Adipocyte (in vitro differentiated cells): ENCODE measurements around the gene CLPTM1L.
"Not testable (repeated sequence)": the region's sequence is repeated elsewhere in the genome, so short reads cannot be mapped to it uniquely, and the experiment has no call there.

Experiments used
- DNase-seq: peaks from one replicate; pipeline ENCODE4 v3.0.0-alpha.2; 2015; ENCODE audit warnings: low read depth
- H3K27me3 ChIP-seq: replicated peaks from 2 replicates; pipeline ENCODE4 v1.7.0; 2013; ENCODE audit warnings: mild to moderate bottlenecking, low read length, moderate library complexity; ENCODE audit not compliant: control insufficient read depth, insufficient read depth
- H3K36me3 ChIP-seq: 2 replicates; pipeline ENCODE4 v1.7.0; 2013; ENCODE audit warnings: low read length, mild to moderate bottlenecking, moderate library complexity; ENCODE audit not compliant: control insufficient read depth, insufficient read depth, severe bottlenecking
- H3K4me1 ChIP-seq: 2 replicates; pipeline ENCODE4 v1.7.0; 2013; ENCODE audit warnings: mild to moderate bottlenecking, low read length, moderate library complexity; ENCODE audit not compliant: control insufficient read depth, insufficient read depth
- H3K4me3 ChIP-seq: 2 replicates; pipeline ENCODE4 v1.7.0; 2013; ENCODE audit warnings: mild to moderate bottlenecking, low read length, moderate library complexity
- H3K9ac ChIP-seq: 2 replicates; pipeline ENCODE4 v1.7.0; 2013; ENCODE audit warnings: mild to moderate bottlenecking, low read length, moderate library complexity
- H3K9me3 ChIP-seq: 2 replicates; pipeline ENCODE4 v1.7.0; 2013; ENCODE audit warnings: mild to moderate bottlenecking, low read length, moderate library complexity; ENCODE audit not compliant: control insufficient read depth

The CLPTM1L gene

DNA sequence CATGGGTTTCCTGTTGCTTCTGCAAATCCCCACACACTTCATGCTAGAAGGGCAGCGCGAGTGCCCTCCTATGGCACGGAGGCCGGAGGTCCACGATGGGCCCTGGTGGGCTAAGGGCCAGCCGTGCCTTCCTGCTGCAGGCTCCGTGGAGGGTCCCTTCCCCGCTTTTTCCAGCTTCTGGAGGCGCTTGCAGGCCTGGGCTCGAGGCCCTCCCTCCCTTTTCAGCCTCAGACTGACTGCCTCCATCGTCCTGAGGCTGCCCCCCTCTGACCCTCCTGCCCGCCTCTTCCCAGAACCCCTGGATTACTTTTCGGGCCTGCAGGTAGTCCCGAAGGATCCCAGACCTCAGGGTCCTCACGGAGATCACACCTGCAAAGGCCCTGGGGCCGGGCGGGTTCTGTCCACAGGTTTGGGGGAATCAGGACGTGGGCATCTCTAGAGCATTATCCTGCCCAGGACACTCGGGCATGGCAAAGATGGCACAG, 46.8 kb downstream of the CLPTM1L start:
- H3K27me3 ChIP-seq, result peaks cover 57% of the 10 kb centered on the region
- no peaks in the 10 kb centered on the region for H3K4me1 ChIP-seq
- H3K9me3 ChIP-seq, result peaks cover 10% of the 10 kb centered on the region
- no peak overlapping the region for H3K9ac ChIP-seq
- no peaks in the 10 kb centered on the region for H3K36me3 ChIP-seq
- H3K4me3 ChIP-seq, result no peak overlapping the region
- DNase-seq, result no peak

DNA sequence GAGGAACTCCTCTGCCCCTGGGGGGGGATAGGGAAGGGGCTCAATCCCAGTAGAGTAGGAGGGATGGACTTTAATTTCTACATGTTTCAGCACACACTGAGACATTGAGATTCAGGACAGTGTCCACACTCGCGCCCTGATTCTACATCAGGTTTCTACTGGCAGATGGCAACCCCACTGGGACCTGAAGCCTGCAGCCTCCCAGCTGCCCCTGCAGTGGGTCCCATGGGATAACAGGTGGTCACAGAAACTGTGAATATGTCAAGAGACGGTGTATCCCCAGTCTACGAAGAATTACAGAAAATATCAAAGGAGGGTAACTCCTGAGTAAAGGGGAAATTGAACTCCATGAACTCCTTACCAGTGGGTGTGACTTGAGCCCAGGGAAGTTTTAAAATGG, 47.7 kb downstream of the CLPTM1L start:
- Histone ChIP-seq H3K4me1 (no peaks in the 10 kb centered on the region), H3K4me3 (no peak overlapping the region), H3K9me3 (peaks cover 1% of the 10 kb centered on the region), H3K36me3 (no peaks in the 10 kb centered on the region), H3K9ac (no peak overlapping the region), H3K27me3 (peaks cover 57% of the 10 kb centered on the region)
- no peak for DNase-seq

DNA sequence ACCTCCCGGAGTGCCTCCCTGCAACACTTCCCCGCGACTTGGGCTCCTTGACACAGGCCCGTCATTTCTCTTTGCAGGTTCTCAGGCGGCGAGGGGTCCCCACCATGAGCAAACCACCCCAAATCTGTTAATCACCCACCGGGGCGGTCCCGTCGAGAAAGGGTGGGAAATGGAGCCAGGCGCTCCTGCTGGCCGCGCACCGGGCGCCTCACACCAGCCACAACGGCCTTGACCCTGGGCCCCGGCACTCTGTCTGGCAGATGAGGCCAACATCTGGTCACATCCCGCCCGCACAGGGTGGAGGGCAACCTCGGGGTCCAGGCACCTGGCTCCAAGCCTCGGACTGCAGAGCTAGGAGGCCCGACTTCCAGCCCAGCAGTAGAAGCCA, 49.3 kb downstream of the CLPTM1L start:
- Histone ChIP-seq H3K4me1 (no peaks in the 10 kb centered on the region), H3K9me3 (no peaks in the 10 kb centered on the region), H3K4me3 (no peak overlapping the region), H3K27me3 (peaks cover 56% of the 10 kb centered on the region), H3K9ac (no peak overlapping the region), H3K36me3 (no peaks in the 10 kb centered on the region)
- no peak for DNase-seq

DNA sequence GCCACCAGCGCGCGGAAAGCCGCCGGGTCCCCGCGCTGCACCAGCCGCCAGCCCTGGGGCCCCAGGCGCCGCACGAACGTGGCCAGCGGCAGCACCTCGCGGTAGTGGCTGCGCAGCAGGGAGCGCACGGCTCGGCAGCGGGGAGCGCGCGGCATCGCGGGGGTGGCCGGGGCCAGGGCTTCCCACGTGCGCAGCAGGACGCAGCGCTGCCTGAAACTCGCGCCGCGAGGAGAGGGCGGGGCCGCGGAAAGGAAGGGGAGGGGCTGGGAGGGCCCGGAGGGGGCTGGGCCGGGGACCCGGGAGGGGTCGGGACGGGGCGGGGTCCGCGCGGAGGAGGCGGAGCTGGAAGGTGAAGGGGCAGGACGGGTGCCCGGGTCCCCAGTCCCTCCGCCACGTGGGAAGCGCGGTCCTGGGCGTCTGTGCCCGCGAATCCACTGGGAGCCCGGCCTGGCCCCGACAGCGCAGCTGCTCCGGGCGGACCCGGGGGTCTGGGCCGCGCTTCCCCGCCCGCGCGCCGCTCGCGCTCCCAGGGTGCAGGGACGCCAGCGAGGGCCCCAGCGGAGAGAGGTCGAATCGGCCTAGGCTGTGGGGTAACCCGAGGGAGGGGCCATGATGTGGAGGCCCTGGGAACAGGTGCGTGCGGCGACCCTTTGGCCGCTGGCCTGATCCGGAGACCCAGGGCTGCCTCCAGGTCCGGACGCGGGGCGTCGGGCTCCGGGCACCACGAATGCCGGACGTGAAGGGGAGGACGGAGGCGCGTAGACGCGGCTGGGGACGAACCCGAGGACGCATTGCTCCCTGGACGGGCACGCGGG, 49.9 kb downstream of the CLPTM1L start, which contains the start of gene TERT:
Gene TERT, minus strand, starts transcription at position 234 of the 815 bp plus-strand sequence. Its CDS starts 79 bp downstream, at position 155.
- no peak for DNase-seq

DNA sequence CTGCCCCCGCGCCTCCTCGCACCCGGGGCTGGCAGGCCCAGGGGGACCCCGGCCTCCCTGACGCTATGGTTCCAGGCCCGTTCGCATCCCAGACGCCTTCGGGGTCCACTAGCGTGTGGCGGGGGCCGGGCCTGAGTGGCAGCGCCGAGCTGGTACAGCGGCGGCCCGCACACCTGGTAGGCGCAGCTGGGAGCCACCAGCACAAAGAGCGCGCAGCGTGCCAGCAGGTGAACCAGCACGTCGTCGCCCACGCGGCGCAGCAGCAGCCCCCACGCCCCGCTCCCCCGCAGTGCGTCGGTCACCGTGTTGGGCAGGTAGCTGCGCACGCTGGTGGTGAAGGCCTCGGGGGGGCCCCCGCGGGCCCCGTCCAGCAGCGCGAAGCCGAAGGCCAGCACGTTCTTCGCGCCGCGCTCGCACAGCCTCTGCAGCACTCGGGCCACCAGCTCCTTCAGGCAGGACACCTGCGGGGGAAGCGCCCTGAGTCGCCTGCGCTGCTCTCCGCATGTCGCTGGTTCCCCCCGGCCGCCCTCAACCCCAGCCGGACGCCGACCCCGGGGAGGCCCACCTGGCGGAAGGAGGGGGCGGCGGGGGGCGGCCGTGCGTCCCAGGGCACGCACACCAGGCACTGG, 50.6 kb downstream of the CLPTM1L start:
- DNase-seq, result no peak
- no peak overlapping the region for H3K4me3 ChIP-seq
- no peaks in the 10 kb centered on the region for H3K9me3 ChIP-seq
- H3K36me3 ChIP-seq, result no peaks in the 10 kb centered on the region
- H3K27me3 ChIP-seq, result peaks cover 44% of the 10 kb centered on the region
- H3K4me1 ChIP-seq, result no peaks in the 10 kb centered on the region
- no peak overlapping the region for H3K9ac ChIP-seq

More for the DNA sequence above, 49.9 kb downstream of the CLPTM1L start, which contains the start of gene TERT:
- no peak within 1 kb of the TSS for H3K9ac ChIP-seq
- no peak within 1 kb of the TSS for H3K4me3 ChIP-seq
- H3K27me3 ChIP-seq, result peaks cover 51% of the 10 kb centered on the region
- H3K4me1 ChIP-seq, result no peaks in the 10 kb centered on the region
- H3K36me3 ChIP-seq, result no peaks in the 10 kb centered on the region
- H3K9me3 ChIP-seq, result no peaks in the 10 kb centered on the region

DNA sequence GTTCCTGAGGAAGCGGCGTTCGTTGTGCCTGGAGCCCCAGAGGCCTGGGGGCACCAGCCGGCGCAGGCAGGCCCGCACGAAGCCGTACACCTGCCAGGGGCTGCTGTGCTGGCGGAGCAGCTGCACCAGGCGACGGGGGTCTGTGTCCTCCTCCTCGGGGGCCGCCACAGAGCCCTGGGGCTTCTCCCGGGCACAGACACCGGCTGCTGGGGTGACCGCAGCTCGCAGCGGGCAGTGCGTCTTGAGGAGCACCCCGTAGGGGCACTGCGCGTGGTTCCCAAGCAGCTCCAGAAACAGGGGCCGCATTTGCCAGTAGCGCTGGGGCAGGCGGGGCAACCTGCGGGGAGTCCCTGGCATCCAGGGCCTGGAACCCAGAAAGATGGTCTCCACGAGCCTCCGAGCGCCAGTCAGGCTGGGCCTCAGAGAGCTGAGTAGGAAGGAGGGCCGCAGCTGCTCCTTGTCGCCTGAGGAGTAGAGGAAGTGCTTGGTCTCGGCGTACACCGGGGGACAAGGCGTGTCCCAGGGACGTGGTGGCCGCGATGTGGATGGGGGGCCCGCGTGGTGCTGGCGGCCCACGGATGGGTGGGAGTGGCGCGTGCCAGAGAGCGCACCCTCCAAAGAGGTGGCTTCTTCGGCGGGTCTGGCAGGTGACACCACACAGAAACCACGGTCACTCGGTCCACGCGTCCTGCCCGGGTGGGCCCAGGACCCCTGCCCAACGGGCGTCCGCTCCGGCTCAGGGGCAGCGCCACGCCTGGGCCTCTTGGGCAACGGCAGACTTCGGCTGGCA, 51.3 kb downstream of the CLPTM1L start:
- H3K4me3 ChIP-seq, result no peak overlapping the region
- H3K9me3 ChIP-seq, result peaks cover under 1% of the 10 kb centered on the region
- no peak for DNase-seq
- no peak overlapping the region for H3K9ac ChIP-seq
- no peaks in the 10 kb centered on the region for H3K4me1 ChIP-seq
- no peaks in the 10 kb centered on the region for H3K36me3 ChIP-seq
- peaks cover 38% of the 10 kb centered on the region for H3K27me3 ChIP-seq

DNA sequence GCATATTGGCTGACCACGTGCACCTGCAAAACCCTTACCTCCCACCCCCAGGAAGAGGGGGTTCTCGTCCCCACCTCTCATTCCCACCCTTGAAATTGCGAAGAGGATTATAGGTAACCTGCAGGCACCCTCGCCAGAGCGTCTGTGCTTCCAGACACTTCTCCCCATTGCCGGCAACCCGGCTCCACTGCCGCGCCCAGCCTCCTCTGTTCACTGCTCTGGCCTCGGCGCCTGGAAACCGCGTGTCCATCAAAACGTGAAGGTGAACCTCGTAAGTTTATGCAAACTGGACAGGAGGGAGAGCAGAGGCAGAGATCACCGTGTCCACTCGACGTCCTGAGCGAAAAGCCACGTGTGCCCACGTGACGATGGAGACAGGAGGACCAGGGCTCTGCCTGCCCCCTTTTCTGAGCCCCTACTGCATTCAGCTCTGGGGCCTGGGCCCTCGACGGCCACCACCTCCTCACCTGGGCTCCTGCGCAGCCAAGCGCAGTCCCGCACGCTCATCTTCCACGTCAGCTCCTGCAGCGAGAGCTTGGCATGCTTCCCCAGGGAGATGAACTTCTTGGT, 52.0 kb downstream of the CLPTM1L start:
- Histone ChIP-seq H3K4me3 (no peak overlapping the region), H3K4me1 (no peaks in the 10 kb centered on the region), H3K27me3 (peaks cover 37% of the 10 kb centered on the region), H3K9ac (no peak overlapping the region), H3K9me3 (peaks cover 7% of the 10 kb centered on the region), H3K36me3 (no peaks in the 10 kb centered on the region)
- no peak for DNase-seq

DNA sequence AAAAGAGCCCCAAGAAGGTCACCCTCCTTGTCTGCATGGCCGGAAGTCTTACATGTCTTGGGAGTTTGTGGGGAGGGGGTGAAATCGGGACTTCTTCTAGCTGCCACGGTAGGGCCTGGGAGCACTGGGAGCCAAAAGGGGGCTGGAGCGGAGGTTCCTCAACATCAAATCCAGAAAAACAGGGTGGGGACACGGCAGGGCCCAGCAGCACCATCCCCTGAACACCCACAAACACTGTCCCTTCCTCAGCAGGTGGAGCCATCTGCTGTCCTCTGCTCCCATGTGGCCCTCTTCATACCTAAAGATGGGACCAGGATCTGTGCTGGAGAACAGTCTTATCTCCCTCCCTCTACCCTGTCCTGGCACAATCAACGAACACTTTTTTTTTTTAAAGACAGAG, 52.8 kb downstream of the CLPTM1L start:
- Histone ChIP-seq H3K9me3 (peaks cover 12% of the 10 kb centered on the region), H3K9ac (no peak overlapping the region), H3K4me1 (no peaks in the 10 kb centered on the region), H3K36me3 (no peaks in the 10 kb centered on the region), H3K27me3 (peaks cover 32% of the 10 kb centered on the region), H3K4me3 (no peak overlapping the region)
- no peak for DNase-seq

DNA sequence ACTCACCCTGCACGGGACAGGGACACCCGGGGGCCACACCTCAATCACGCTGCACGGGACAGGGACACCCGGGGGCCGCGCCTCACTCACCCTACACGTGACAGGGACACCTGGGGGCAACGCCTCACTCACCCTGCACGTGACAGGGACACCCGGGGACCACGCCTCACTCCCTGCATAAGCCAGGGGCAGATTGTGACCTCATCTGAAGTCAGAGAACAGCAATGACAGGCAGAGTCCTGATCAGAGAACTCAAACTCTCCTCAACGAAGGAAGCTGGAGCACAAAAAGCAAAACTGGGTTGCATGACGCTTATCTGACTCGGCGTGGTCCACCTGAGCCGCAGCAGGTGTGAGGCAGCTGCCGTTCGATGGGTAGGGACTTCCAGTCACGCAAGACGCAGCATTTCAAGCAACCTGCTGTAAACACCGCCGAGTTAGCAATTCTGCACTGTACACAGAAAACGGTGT, 53.3 kb downstream of the CLPTM1L start:
- Histone ChIP-seq H3K36me3 (no peaks in the 10 kb centered on the region), H3K9ac (no peak overlapping the region), H3K9me3 (peaks cover 12% of the 10 kb centered on the region), H3K4me3 (no peak overlapping the region), H3K27me3 (peaks cover 29% of the 10 kb centered on the region), H3K4me1 (no peaks in the 10 kb centered on the region)
- no peak for DNase-seq

DNA sequence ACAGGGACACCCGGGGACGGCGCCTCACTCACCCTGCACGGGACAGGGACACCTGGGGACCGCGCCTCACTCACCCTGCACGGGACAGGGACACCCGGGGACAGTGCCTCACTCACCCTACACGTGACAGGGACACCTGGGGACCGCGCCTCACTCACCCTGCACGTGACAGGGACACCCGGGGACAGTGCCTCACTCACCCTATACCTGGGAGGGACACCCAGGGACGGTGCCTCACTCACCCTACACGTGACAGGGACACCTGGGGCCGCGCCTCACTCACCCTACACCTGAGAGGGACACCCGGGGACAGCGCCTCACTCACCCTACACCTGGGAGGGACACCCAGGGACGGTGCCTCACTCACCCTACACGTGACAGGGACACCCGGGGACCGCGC, 53.9 kb downstream of the CLPTM1L start:
- not testable (repeated sequence) for H3K4me1 ChIP-seq, H3K4me3 ChIP-seq, DNase-seq, H3K9ac ChIP-seq, H3K36me3 ChIP-seq
- Histone ChIP-seq H3K9me3 (peaks cover 12% of the 10 kb centered on the region), H3K27me3 (peaks cover 22% of the 10 kb centered on the region)
